ENCODE results near the gene MICAL2.

Gene MICAL2

GRCh38 chr11:12193515-12194336 lies 83.3 kb downstream of the MICAL2 start:
- Histone ChIP-seq H3K4me1 (no peaks in the 10 kb centered on the region), H2AFZ (no peak overlapping the region), H3K36me3 (ENCODE audit: control insufficient read depth, insufficient read depth, low read length) (no peaks in the 10 kb centered on the region), H3K9me3 (ENCODE audit: control insufficient read depth, low read length) (no peaks in the 10 kb centered on the region), H3K27me3 (ENCODE audit: control insufficient read depth, insufficient read depth, low read length) (no peaks in the 10 kb centered on the region), H3K27ac (no peak overlapping the region), H3K79me2 (no peaks in the 10 kb centered on the region), H3K9ac (no peak overlapping the region), H3K4me3 (ENCODE audit: low read depth, low read length) (no peak overlapping the region), H3K4me2 (ENCODE audit: low read length) (no peak overlapping the region)
- TF ChIP-seq, protein P1, sequence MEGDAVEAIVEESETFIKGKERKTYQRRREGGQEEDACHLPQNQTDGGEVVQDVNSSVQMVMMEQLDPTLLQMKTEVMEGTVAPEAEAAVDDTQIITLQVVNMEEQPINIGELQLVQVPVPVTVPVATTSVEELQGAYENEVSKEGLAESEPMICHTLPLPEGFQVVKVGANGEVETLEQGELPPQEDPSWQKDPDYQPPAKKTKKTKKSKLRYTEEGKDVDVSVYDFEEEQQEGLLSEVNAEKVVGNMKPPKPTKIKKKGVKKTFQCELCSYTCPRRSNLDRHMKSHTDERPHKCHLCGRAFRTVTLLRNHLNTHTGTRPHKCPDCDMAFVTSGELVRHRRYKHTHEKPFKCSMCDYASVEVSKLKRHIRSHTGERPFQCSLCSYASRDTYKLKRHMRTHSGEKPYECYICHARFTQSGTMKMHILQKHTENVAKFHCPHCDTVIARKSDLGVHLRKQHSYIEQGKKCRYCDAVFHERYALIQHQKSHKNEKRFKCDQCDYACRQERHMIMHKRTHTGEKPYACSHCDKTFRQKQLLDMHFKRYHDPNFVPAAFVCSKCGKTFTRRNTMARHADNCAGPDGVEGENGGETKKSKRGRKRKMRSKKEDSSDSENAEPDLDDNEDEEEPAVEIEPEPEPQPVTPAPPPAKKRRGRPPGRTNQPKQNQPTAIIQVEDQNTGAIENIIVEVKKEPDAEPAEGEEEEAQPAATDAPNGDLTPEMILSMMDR (IDR thresholded peaks at IDR 0.05) = no peak

GRCh38 chr11:12195768-12196167 lies 85.4 kb downstream of the MICAL2 start:
- Histone ChIP-seq H3K9ac (no peak overlapping the region), H2AFZ (no peak overlapping the region), H3K27ac (no peak overlapping the region), H3K79me2 (no peaks in the 10 kb centered on the region), H3K4me2 (ENCODE audit: low read length) (no peak overlapping the region), H3K9me3 (ENCODE audit: control insufficient read depth, low read length) (no peaks in the 10 kb centered on the region), H3K4me3 (ENCODE audit: low read depth, low read length) (no peak overlapping the region), H3K4me1 (no peaks in the 10 kb centered on the region), H3K36me3 (ENCODE audit: control insufficient read depth, insufficient read depth, low read length) (no peaks in the 10 kb centered on the region), H3K27me3 (ENCODE audit: control insufficient read depth, insufficient read depth, low read length) (no peaks in the 10 kb centered on the region)
- TF ChIP-seq, protein P1 (IDR thresholded peaks at IDR 0.05) = no peak

GRCh38 chr11:12196308-12196707 lies 85.9 kb downstream of the MICAL2 start:
- TF ChIP-seq, protein P1 (IDR thresholded peaks at IDR 0.05) = no peak
- Histone ChIP-seq H3K4me1 (no peaks in the 10 kb centered on the region), H3K4me3 (ENCODE audit: low read depth, low read length) (no peak overlapping the region), H3K9ac (no peak overlapping the region), H3K27me3 (ENCODE audit: control insufficient read depth, insufficient read depth, low read length) (no peaks in the 10 kb centered on the region), H3K79me2 (no peaks in the 10 kb centered on the region), H3K27ac (no peak overlapping the region), H3K4me2 (ENCODE audit: low read length) (no peak overlapping the region), H3K9me3 (ENCODE audit: control insufficient read depth, low read length) (no peaks in the 10 kb centered on the region), H3K36me3 (ENCODE audit: control insufficient read depth, insufficient read depth, low read length) (no peaks in the 10 kb centered on the region), H2AFZ (no peak overlapping the region)

DNA sequence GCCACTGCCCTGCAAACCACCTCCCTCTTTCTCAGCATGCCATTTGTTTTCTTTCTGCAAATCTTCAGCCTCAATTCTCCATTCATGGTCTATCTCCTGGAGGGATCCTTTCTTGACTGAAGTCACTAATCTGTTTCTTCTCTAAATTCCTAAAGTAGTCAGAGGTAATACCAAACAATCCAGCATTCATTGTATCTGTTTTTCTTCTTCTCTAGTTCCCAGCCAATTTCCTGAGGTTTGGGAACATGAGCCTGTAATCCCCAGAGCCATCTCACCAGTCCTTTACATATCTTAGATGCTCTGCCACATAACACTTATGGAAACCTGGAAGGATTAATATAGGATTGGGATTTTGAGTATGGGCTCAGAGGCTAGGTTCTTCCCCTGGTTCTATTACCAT lies 86.5 kb downstream of the MICAL2 start:
- Histone ChIP-seq H3K9ac (no peak overlapping the region), H3K79me2 (no peaks in the 10 kb centered on the region), H3K9me3 (ENCODE audit: control insufficient read depth, low read length) (no peaks in the 10 kb centered on the region), H3K4me3 (ENCODE audit: low read depth, low read length) (no peak overlapping the region), H3K27me3 (ENCODE audit: control insufficient read depth, insufficient read depth, low read length) (no peaks in the 10 kb centered on the region), H3K36me3 (ENCODE audit: control insufficient read depth, insufficient read depth, low read length) (no peaks in the 10 kb centered on the region), H3K4me2 (ENCODE audit: low read length) (no peak overlapping the region), H2AFZ (no peak overlapping the region), H3K4me1 (no peaks in the 10 kb centered on the region), H3K27ac (no peak overlapping the region)
- TF ChIP-seq, protein P1 (IDR thresholded peaks at IDR 0.05) = no peak

Measured in parathyroid adenoma (tissue), 2 donors.